D721Med (cell line): ENCODE measurements around the gene LRRC9.

ENCODE experiments used
- DNase-seq: peaks from one replicate; pipeline ENCODE4 v3.0.0; 2011; ENCODE audit warnings: low spot score; ENCODE audit not compliant: insufficient read length
- FAIRE-seq: peaks from 2 replicates; lab custom pipeline; 2011; peaks lifted over from hg19 to GRCh38; lab: Jason Lieb, UNC
- CTCF ChIP-seq: IDR thresholded peaks from 2 replicates; pipeline ENCODE4 v1.5.1; 2012; ENCODE audit warnings: mild to moderate bottlenecking, control low read depth; ENCODE audit not compliant: insufficient read depth; ENCODE audit errors: missing control alignments

LRRC9 gene

GRCh38 chr14:59959668-59960067 lies 39.7 kb downstream of the LRRC9 start:
- FAIRE-seq: no peak
- TF ChIP-seq CTCF: no peak
- no peak for DNase-seq

GRCh38 chr14:59961518-59962062 lies 41.6 kb downstream of the LRRC9 start:
- no peak for DNase-seq
- FAIRE-seq: no peak
- TF ChIP-seq CTCF: no peak

GRCh38 chr14:59964251-59965007 lies 44.5 kb downstream of the LRRC9 start:
- DNase-seq: no peak
- FAIRE-seq: no peak
- no peak for TF ChIP-seq CTCF

GRCh38 chr14:59969319-59969718 lies 49.4 kb downstream of the LRRC9 start:
- FAIRE-seq (peak; percentile 21), DNase-seq (no peak)
- no peak for TF ChIP-seq CTCF

GRCh38 chr14:59981564-59981963 lies 61.6 kb downstream of the LRRC9 start:
- FAIRE-seq (no peak), DNase-seq (no peak)
- no peak for TF ChIP-seq CTCF

GRCh38 chr14:59983048-59983447 lies 63.1 kb downstream of the LRRC9 start:
- no peak for TF ChIP-seq CTCF
- FAIRE-seq (no peak), DNase-seq (no peak)

- no peak for TF ChIP-seq CTCF
- no peak for FAIRE-seq
- no peak for DNase-seq
These were observed 66.7 kb downstream of the LRRC9 start for GRCh38 chr14:59986556-59987059.
